DND-41 (cell line): ENCODE data around the gene PIK3IP1.

ENCODE experiments used
- ATAC-seq: fragments of 200-7000 bp; cut with Tn5 transposase; 3 replicates; pipeline ENCODE4 v1.9.1; 2021; ENCODE audit warnings: low read depth; ENCODE audit not compliant: insufficient read depth
- DNase-seq: peaks from one replicate; pipeline ENCODE4 v3.0.0-alpha.2; 2020
- H2AFZ ChIP-seq: 2 replicates; pipeline ENCODE4 v1.6.0; 2012; ENCODE audit warnings: low read depth, low read length
- H3K27ac ChIP-seq: 2 replicates; pipeline ENCODE4 v1.5.1; 2012; ENCODE audit warnings: low read length, inconsistent platforms
- H3K27me3 ChIP-seq: fragments of 200-600 bp; sonication (generic); 2 replicates; pipeline ENCODE4 v1.6.0; 2012; ENCODE audit warnings: low read length, mild to moderate bottlenecking, inconsistent platforms; ENCODE audit not compliant: insufficient read depth, poor library complexity
- H3K36me3 ChIP-seq: 2 replicates; pipeline ENCODE4 v1.5.1; 2012; ENCODE audit warnings: low read length, inconsistent platforms; ENCODE audit not compliant: insufficient read depth
- H3K4me1 ChIP-seq: 2 replicates; pipeline ENCODE4 v1.5.1; 2012; ENCODE audit warnings: mild to moderate bottlenecking, low read length; ENCODE audit not compliant: insufficient read depth
- H3K4me2 ChIP-seq: 2 replicates; pipeline ENCODE4 v1.6.0; 2012; ENCODE audit warnings: mild to moderate bottlenecking, moderate library complexity, low read length, inconsistent platforms; ENCODE audit not compliant: insufficient read depth
- H3K4me3 ChIP-seq, 2 experiments: fragments of 200-600 bp in 1 of 2; shearing (Covaris generic) in 1 of 2; 2 replicates each; pipeline ENCODE4 v1.5.1; 2012 to 2016; ENCODE audit warnings: inconsistent platforms in 2 of 2, low read length in 2 of 2, mild to moderate bottlenecking in 2 of 2, low read depth in 1 of 2, moderate library complexity in 1 of 2
- H3K79me2 ChIP-seq: 2 replicates; pipeline ENCODE4 v1.6.0; 2012; ENCODE audit warnings: low read length, inconsistent platforms; ENCODE audit not compliant: insufficient read depth
- H3K9ac ChIP-seq: 2 replicates; pipeline ENCODE4 v1.6.0; 2012; ENCODE audit warnings: low read depth, mild to moderate bottlenecking, inconsistent platforms, low read length, moderate library complexity
- H3K9me3 ChIP-seq: 2 replicates; pipeline ENCODE4 v1.5.1; 2012; ENCODE audit warnings: low read length, moderate library complexity, mild to moderate bottlenecking, inconsistent platforms; ENCODE audit not compliant: insufficient read depth, severe bottlenecking
- H4K20me1 ChIP-seq: 2 replicates; pipeline ENCODE4 v1.6.0; 2012; ENCODE audit warnings: low read length; ENCODE audit not compliant: insufficient read depth
- CTCF ChIP-seq: IDR thresholded peaks from 2 replicates; pipeline ENCODE4 v1.5.1; 2012; ENCODE audit warnings: borderline replicate concordance, low read length, moderate library complexity, mild to moderate bottlenecking; ENCODE audit not compliant: poor library complexity, severe bottlenecking; ENCODE audit errors: extremely low read depth
- EZH2 ChIP-seq: IDR thresholded peaks from 3 replicates; pipeline ENCODE4 v1.6.1; 2012; ENCODE audit warnings: borderline replicate concordance, low read depth, mild to moderate bottlenecking, moderate library complexity, low read length, inconsistent platforms; ENCODE audit not compliant: severe bottlenecking

The PIK3IP1 gene

DNA sequence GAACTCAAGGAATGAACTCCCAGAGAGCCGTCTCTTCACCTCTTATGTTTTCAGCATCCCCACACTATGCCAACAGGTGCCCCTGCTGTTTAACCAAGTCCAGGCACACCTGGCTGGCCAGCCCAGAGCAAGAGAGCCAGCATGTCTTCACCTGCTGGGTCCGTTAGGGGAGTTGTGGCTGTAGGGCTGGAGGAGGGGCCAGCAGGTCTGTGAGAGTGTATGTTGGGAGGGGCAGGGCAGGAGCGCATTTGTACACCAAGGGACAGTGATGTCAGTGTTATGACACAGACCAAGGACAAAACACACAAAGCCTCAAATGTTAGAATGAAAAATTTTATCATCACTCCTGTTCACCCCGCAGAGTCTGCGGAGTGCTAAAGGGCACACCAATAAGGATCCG lies 48.1 kb upstream of the PIK3IP1 start:
- Histone ChIP-seq H2AFZ (no peak overlapping the region), H3K27me3 (no peaks in the 10 kb centered on the region), H3K4me1 (peaks cover 69% of the 10 kb centered on the region), H3K4me2 (peak overlapping the region; percentile 97; the same call in 1 of the 2 replicates), H3K27ac (no peak overlapping the region), H3K9ac (0 out of 2 replicates have a peak overlapping the region, but pooled peaks have one; percentile 14), H3K9me3 (no peaks in the 10 kb centered on the region), H3K79me2 (peaks cover 93% of the 10 kb centered on the region), H4K20me1 (peaks cover 93% of the 10 kb centered on the region), H3K4me3 (peak overlapping the region in 1 of 2 experiments; percentile 15; a peak in 1 of 4 replicates), H3K36me3 (peaks cover 95% of the 10 kb centered on the region)
- no peak for ATAC-seq
- TF ChIP-seq EZH2 (no peak), CTCF (no peak)
- DNase-seq = no peak

- H3K9ac ChIP-seq = no peak overlapping the region
- no peak for DNase-seq
- peaks cover 95% of the 10 kb centered on the region for H3K36me3 ChIP-seq
- TF ChIP-seq EZH2 = no peak
- no peak for TF ChIP-seq CTCF
- peak overlapping the region; percentile 97; the same call in 1 of the 2 replicates for H3K4me2 ChIP-seq
- no peak for ATAC-seq
- H2AFZ ChIP-seq = no peak overlapping the region
- H3K27me3 ChIP-seq = no peaks in the 10 kb centered on the region
- no peaks in the 10 kb centered on the region for H3K9me3 ChIP-seq
- H4K20me1 ChIP-seq = peaks cover 93% of the 10 kb centered on the region
- peaks cover 58% of the 10 kb centered on the region for H3K4me1 ChIP-seq
- H3K79me2 ChIP-seq = peaks cover 91% of the 10 kb centered on the region
- no peak overlapping the region for H3K4me3 ChIP-seq
- no peak overlapping the region for H3K27ac ChIP-seq
Measured at GRCh38 chr22:31339148-31339832, 47.0 kb upstream of the PIK3IP1 start.

GRCh38 chr22:31337178-31337577 lies 44.9 kb upstream of the PIK3IP1 start:
- ATAC-seq = no peak; the same call in 2 of the 3 replicates
- Histone ChIP-seq H3K4me1 (peaks cover 37% of the 10 kb centered on the region), H3K4me2 (no peak overlapping the region), H3K27ac (no peak overlapping the region), H3K36me3 (peaks cover 95% of the 10 kb centered on the region), H3K79me2 (peaks cover 88% of the 10 kb centered on the region), H3K27me3 (no peaks in the 10 kb centered on the region), H3K9me3 (no peaks in the 10 kb centered on the region), H3K4me3 (no peak overlapping the region), H4K20me1 (peaks cover 91% of the 10 kb centered on the region), H2AFZ (no peak overlapping the region), H3K9ac (no peak overlapping the region)
- TF ChIP-seq CTCF = no peak
- no peak for TF ChIP-seq EZH2
- no peak for DNase-seq
